Retinal pigment epithelial cell (primary cell): ENCODE measurements around the gene TBC1D22A.

Source experiments
- DNase-seq: peaks from one replicate; pipeline ENCODE4 v3.0.0-alpha.2; 2010; ENCODE audit warnings: low read depth
- H3K4me3 ChIP-seq: 2 replicates; pipeline ENCODE4 v1.5.1; 2011; ENCODE audit warnings: mild to moderate bottlenecking, low read length, control low read depth, moderate library complexity
- TF ChIP-seq, protein P1 (sequence below): conservative IDR thresholded peaks from 2 replicates; pipeline ENCODE4 v1.5.1; 2011; ENCODE audit warnings: low read depth, low read length, control low read depth, inconsistent platforms

Gene TBC1D22A

DNA sequence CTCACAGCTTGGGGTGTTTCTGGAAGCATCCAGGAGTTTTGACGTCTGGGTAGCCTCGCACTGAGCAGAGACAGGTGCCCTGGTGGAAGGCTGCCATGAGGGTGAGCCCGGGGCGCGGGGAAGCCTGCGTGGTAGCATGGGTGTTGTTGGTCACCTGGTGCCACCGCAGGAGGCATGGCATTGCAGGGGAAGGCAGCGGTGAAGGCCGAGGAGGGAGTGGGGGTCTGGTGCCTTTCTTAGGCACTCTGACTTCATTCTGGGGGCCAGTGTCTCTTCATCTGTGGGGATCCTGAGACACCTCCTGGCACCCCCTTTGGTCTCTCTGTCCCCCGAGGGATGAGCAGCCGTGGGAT, 271.2 kb downstream of the TBC1D22A start:
- TF ChIP-seq, protein P1, sequence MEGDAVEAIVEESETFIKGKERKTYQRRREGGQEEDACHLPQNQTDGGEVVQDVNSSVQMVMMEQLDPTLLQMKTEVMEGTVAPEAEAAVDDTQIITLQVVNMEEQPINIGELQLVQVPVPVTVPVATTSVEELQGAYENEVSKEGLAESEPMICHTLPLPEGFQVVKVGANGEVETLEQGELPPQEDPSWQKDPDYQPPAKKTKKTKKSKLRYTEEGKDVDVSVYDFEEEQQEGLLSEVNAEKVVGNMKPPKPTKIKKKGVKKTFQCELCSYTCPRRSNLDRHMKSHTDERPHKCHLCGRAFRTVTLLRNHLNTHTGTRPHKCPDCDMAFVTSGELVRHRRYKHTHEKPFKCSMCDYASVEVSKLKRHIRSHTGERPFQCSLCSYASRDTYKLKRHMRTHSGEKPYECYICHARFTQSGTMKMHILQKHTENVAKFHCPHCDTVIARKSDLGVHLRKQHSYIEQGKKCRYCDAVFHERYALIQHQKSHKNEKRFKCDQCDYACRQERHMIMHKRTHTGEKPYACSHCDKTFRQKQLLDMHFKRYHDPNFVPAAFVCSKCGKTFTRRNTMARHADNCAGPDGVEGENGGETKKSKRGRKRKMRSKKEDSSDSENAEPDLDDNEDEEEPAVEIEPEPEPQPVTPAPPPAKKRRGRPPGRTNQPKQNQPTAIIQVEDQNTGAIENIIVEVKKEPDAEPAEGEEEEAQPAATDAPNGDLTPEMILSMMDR = no peak
- no peak overlapping the region for H3K4me3 ChIP-seq
- no peak for DNase-seq

DNA sequence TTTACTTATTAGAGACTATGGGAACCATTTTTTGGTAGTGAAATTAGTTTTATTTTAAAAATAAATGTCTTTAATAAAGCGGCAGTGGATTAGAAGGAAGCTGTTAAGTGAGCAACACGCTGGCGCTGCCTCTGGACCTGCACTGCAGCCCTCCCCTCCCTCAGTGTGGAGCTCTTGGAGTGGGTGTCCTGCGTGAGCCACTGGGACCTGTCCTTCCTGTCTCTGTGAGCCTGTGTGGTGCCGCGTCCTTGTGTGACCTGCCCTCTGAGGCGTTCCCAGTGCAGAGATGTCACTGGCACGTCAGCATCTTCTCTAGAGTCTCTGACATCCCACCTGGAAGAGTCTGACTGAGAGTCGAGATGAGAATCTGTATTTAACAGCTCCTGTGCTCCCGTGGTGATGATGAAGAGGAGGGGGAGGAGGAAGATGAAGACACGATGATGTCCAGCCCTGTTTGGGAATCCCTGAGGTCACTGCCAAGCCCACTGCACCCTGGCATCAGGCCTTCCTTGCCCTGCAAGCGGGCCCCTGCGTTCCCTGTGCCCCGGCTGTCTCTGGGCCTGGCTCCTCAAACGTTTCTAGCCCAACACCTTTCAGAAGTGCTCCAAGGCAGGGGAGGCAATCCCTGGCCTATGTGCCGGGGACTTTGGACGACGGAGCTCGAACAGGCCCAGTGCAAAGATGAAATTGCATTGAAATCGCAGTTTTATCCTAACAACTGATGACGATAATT, 271.8 kb downstream of the TBC1D22A start:
- H3K4me3 ChIP-seq = no peak overlapping the region
- no peak for DNase-seq
- TF ChIP-seq, protein P1 = no peak

DNA sequence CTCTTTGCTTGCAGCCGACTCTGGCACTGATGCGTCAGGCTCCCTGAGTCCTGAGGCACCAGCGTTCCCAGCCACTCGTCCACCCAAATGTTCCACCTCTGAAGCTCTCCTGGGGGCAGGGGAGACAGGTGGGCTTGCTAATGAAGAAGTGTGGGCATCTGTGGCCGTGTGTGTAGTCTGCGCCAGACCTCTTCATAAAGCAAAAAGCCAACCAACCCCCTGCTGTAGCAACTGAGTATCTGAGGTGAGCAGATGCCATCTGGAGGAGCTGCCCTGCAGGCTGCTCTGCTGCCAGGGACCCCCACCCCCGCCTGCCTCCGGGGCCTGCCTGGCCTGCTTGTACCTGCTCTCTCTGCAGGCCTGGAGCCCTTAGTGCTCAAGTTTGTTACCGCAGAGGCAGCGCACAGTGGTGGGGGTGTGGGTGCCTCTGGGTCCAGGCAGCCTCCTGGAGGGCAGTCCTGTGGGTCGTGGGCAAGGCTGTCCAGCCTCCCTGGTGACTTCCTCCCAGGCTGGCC, 272.5 kb downstream of the TBC1D22A start:
- no peak for DNase-seq
- TF ChIP-seq, protein P1 = no peak
- H3K4me3 ChIP-seq = no peak overlapping the region

DNA sequence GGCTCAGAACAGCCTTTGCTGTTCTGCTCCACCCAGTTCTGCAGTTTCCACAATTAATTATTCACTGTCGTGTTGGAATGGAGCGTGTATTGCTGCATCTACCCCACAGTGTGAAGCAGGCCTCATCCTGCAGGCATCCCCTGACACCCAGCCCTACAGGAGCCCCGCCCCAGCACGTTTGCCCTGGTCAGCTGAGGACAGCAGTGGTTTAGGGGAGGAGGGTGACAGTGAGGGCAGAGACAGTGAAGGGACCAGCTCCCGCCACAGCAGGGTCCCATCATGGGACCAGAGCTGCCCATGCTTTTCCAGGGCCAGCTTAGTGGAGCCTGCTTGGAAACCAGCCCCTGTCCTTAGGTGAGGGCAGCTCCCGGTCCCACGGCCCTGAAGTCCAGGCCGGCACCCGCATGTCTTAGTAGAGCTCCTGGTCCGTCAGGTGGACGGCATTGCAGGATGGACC, 273.0 kb downstream of the TBC1D22A start:
- DNase-seq = no peak
- no peak overlapping the region for H3K4me3 ChIP-seq
- TF ChIP-seq, protein P1 = no peak

DNA sequence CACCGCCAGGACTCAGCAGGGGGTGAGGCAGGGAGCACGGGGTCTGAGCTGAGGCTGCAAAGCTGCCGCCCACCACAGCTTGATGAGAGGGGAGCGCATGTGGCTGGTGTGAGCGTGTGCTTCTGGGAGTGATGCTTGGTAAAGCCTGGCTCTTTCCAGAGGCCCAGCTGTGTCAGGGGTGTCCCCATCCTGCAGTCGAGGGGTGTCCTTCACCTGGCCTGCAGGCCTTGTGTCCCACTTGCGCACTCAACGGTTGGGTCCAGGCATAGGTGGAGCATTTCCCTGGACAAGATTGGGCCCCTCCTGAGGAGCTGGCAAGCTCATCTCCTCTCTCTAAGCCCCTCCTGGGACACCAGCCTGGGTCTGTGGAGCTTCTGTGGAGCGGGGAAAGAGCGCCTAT, 273.9 kb downstream of the TBC1D22A start:
- DNase-seq = no peak
- no peak overlapping the region for H3K4me3 ChIP-seq
- TF ChIP-seq, protein P1 = no peak

DNA sequence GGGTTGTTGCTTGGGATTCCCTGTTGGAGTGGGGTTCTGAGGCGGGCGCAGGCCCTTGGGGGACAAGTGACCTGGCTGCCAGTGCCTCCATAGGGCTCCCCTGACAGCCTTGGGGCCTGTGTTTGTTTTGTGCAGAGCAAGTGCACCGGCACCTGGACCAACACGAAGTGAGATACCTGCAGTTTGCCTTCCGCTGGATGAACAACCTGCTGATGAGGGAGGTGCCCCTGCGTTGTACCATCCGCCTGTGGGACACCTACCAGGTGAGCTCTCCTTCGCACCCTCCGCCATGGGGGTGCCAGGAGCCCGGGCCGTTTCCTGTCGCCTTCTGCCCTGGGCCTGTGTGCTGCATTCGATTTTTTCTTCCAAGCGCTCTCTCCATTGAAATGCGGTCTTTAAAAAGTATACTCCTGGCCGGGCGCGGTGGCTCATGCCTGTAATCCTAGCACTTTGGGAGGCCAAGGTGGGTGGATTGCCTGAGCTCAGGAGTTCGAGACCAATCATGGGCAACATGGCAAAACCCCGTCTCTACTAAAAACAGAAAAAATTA, 274.6 kb downstream of the TBC1D22A start:
- TF ChIP-seq, protein P1 = no peak
- H3K4me3 ChIP-seq = no peak overlapping the region
- DNase-seq = no peak
